Measurements from ENCODE around the gene HEG1.

Gene HEG1

DNA sequence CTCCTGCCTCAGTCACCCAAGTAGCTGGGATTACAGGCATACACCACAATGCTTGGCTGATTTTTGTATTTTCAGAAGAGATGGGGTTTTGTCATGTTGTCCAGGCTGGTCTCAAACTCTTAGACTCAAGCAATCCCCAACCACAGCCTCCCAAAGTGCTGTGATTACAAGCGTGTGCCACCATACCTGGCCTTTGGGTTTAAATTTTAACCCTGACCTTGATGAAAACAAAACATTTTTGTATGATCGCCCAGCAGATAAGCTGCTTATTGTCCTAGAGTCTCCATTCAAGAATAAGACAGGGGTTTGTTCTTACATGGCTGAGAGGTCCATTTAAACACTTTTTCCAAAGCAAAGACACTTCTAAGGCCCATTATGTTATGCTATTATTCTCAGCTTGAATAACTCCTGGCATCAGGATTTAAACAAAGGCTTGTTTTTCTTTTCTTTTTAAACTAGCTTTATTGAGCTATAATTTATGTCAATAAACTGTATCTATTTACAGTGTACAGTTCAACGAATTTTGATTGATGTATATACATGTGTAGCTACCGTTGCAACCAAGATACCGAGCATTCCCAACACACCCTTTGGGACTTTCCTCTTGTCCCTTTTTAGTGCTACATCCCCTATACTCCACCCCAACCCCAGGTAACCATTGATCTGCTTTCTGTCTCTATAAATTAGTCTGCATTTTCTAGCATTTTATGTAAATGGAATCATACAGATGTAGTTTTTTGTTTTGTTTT is 119.8 kb downstream of the HEG1 start:
- DNase-seq, result no peak

DNA sequence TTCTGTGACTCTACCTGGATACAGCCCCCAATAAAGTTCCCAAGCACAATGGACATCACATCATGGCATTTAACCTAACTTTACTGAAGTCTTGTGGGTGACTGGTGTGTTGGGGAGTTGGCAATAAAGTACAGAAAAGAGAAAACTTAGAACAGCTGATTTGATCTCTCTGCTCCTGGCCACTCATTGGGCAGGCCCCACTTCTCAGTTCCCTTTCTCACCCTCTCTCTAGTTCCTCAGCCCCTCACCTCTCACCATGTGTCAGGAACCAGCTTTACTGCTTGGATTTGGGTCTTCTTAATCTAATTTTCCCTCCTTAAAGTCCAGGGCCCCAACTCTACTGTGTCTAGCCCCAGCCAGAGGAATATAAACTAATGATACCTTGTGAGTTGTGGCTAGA is 120.5 kb downstream of the HEG1 start:
- no peak for DNase-seq

DNA sequence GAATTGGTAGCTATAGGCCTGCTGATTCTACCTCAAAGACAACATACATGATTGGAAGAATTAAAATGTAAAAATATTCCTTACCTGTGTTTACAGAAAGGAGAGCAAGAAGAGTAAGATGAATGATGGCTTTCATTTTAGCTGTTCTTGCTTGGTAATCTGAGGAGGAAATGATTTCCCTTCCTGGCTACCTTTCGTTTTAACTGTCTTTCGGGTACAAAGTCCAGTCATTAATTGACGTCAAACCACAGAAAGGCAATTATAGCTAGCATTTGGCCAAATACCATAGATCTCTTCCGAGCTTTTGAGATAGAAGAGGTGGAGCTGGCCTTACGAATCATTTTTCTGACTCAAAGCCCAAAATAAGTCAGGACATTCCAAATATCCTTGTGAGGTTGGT is 121.2 kb downstream of the HEG1 start, which contains the start of gene MUC13:
TSS of gene MUC13 (minus strand) at position 175 of the 400 bp plus-strand sequence. CDS start at position 136, 39 bp downstream.
- DNase-seq, result no peak

DNA sequence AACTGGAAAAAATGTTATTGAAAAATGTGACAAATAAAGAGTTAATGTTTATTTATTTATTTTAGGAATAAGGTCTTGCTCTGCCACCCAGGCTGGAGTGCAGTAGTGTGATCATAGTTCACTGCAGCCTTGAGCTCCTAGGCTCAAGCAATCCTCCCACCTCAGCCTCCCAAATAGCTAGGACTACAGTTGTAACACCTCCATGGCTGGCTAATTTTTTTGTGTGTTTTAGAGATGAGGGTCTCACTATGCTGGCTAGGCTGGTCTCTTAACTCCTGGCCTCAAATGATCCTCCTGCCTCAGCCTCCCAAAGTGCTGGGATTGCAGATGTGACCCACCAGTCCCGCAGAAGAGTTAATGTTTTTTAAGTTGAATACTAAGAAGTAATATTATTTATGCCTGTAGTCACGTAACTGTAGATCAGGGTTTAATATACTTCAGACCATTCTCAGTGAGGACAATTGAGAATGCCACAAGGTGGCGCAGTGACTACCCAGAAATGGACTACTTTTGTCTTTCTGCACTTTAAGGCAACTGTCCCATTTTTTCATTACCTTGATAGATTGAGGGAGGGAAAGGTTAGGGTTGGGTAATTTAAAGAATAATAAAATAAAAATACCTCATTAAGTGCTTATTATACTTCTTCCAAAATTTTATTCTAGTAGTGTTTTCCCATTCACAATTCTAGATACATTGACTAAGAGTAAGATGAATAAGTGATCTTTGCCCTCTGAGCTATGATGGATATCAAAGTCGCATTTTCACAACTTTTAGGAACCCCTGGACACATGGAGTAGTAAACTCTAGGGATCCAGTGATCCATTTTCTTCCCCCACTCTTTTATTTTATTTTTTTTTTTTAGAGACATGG is 127.2 kb downstream of the HEG1 start:
- DNase-seq, result no peak

DNA sequence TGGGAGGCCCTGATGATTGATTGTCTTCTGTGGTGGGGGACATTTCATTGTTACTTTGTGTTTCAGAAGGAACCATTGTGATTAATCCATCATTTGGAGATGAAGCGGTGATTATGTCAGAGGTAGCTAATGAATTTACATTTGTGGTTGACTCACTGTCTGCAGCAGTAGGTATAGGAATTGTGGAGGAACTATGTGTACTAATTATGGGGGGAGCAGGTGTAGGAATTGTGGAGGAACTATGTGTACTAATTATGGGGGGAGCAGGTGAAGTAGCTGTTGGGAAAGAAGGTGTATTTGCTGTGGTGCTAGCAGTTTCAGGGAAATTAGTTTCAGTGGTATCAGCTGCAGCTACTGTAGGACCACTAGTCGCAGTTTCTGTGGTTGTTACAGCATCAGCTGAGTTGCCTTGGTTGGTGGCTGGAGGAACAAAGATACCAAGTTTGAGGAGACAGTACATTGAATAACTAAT is 128.2 kb downstream of the HEG1 start:
- no peak for DNase-seq

DNA sequence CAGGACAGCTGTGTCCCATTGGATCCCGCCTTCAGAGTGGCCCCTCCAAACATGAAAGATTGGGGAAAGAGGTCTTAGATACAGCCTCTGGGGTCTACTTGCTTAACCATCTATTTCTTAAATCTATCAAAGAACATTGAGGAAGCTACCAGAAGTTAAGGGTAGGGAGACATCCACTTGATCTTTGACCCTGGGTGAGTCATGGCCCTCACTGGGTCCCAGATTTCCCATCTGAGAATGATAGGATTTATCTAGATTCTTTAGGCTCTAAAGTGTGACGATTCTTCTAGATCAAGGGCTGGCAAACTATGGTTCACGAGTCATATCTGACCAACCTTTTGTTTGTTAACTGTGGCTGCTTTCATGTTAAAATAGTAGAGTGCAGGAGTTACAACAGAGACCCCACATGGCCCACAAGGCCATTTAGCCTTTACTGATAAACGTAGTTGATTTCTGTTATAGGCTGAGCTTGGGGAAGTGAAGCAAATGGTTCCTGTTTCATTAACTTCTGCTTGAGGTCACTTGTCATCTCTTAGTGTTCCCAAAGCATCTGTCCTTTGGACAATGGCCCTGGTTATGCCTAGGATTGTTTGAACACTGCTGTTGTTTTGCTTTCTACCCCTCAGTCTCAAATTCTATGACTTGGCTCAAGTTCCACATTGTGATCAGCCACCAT is 129.2 kb downstream of the HEG1 start:
- no peak for DNase-seq

DNA sequence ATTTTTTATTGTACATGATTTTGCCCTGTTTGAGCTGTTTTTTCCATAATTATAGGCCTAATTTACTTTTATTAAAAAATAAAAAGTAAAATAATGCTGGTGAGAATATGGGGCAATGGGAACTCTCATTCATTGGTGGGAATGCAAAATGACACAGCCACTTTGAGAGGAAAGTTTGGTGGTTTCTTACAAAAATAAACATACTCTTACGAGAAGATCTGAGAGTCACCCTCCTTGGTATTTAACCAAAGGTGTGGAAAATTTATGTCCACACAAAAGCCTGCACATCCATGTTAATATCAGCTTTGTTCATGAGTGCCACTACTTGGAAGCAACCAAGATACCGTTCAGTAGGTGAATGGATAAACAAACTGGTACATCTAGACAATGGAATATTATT is 131.1 kb downstream of the HEG1 start:
- DNase-seq, result no peak

DNA sequence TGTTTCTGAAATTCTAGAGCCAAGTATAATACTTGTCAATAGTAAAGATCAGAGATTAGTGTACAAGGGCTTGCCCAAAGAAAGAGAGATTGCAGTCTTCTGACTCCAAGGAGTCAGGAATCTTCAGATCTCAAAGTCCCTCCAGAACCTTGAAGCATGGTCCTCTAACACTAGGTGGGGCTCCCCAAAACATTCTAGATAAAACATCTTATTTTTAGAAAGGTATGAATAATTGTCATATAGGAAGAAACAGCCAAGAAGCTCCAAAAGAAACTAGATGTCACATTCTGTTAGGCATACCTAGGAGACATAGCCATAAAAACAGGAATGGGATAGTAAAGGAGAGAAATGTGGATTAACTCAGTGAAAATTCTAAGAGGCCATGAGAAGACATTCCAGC is 132.0 kb downstream of the HEG1 start:
- no peak for DNase-seq

DNA sequence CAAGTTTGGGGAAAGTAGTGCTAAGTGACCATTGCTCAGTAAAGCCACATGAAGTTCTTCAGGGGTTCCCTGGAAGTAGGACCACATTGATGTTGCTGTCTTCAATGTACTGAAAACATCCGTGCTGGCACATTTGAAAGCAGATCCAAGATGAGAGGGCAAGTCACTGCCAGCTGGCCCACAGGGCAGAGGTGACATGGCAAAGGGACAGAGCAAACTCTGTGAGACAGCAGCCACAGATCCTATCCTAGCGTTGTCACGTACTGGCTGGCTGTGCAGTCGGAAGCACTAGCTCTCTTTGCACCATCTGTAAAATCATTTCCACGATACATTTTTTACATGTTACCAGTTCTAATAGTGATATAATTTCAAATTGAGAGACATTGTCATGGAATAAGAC is 135.1 kb downstream of the HEG1 start:
- DNase-seq, result no peak

DNA sequence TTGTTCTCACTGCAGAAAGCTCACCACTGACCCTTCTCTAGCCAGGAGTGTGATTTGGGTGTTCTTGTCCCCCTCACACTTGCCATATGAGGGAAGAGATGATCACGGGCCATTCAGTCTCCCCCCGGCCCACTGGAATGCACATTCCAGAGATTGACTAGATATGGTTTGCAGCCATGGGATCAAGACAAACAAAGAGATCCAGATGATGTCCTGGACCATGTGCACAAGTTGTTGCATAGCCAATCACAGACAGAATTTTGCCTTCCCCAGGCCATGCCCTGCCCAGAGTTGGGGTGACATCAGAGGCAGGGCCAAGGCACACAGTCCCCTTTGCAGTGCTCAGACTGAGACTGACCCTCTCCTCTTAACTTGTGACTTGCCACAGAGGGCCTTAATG is 136.0 kb downstream of the HEG1 start:
- no peak for DNase-seq

DNA sequence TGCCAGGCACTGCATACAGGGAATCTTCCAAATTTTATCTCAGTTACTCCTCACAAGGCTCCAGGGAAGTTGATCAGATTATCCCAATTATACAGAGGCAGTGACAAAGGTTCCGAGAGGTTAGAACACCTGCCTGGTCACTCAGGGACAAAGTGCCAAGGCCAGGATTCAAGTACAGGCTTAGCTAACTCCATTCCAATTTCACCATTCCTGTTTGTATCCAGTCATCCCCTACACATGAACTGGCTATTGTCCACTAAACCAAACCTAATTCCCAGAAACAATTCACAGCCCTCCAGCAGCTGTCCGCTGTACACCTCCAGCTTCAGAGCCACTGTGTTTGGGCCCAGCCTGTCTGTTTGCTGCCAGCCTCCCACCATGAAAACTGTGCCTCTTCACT is 137.3 kb downstream of the HEG1 start:
- DNase-seq, result no peak

DNA sequence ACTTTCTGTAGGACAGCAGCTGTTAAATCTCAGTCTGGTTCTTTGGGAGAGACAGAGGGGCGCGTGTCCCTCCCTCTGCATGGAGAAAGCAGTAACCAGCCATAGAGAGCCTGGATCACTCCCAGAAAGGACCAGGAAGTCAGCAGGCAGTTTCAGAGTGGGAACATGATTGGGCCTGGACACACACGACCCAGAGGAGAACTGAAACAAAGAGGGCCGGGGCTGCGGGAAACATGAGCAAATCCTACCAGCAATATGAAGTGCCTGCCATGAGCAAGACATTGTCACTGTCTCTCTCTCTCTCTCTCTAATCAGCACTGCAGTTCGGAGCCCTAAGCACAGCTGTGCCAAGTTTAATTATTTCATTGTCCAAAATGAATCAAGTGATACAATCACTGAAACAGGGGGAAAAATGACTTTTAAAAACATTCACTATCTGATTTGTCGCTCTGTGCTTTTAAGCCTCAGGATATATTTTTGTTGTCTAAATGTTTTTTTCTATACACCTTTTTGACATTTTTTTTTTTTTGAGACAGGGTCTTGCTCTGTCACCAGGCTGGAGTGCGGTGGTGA is 138.9 kb downstream of the HEG1 start:
- no peak for DNase-seq
